Measurements from ENCODE around the gene GCDH.

- TF ChIP-seq CTCF (IDR thresholded peaks at IDR 0.05) (no peak), ZFX (IDR thresholded peaks at IDR 0.05; ENCODE audit: borderline replicate concordance) (no peak)
Observed at GRCh38 chr19:12856653-12857052, 34.3 kb upstream of the GCDH start.
